HG03565 (cell line): ENCODE results near the gene C19orf44.
"Not testable (repeated sequence)": the region's sequence is repeated elsewhere in the genome, so short reads cannot be mapped to it uniquely, and the experiment has no call there.

ENCODE experiments used
- ATAC-seq: cut with Tn5 transposase; IDR thresholded peaks from one replicate; pipeline ENCODE4 v1.9.1; 2021; ENCODE audit warnings: mild to moderate bottlenecking, moderate library complexity; ENCODE audit not compliant: unreplicated experiment

The C19orf44 gene

DNA sequence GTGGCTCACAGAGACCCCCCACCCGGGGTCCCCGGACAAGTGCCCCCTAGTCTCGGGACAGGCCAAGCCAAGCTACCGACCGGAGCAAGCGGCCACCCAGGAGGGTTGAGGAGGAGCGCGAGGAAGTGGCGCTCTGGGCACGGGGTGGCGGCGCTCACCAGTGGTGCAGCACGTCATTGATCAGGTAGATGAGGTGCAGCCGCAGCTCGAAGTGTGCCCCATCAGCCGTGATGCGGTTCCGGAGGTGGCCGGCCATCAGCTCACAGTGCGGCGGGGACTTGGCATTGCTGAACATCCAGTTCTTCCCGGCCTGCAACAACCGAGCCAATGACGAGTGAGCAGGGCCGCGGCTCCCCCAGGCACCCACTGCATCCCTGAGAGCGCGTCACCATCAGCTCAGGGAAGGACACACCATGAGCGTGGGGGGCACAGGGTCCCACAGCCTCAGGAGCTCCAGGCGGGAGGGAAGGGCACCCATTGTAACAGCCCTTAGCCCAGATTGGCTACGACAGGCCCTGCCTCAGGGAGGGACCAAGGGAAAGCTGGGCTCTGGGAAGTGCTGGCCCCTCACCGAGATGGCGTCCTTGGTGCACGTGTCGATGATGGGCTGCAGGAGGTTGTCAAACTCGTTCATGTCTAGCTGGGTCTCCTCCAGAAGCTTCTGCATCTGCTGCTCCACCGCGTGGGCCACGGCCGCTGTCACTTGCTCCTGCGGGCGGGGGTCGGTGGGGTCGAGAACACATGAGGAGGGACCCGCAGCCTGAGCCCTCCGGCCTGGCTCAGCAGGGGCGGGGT lies 36.4 kb downstream of the C19orf44 start:
- no peak for ATAC-seq

GRCh38 chr19:16535381-16535780 lies 39.2 kb downstream of the C19orf44 start:
- no peak for ATAC-seq

DNA sequence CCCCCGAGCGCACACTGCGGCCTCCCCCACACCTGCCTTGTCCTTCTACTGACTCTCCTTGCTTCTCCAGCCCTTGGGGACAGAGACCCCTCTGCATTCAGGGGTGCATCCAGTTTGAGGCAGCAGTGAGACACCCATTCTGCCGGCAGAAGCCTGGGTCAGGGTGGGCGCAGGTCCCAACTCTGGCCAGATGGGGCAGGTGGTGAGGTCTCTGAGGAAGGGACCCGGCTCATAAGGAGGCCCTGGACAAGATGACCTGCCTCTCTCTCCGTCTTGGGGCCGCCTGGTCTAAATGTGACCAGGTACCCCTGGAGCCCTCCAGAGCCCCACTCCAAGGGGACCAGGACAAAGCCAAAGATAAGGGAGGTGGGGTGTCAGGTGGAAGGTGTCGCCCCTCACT lies 39.9 kb downstream of the C19orf44 start:
- no peak for ATAC-seq

GRCh38 chr19:16537111-16537510 lies 40.9 kb downstream of the C19orf44 start:
- no peak for ATAC-seq

- ATAC-seq: no peak
Measured at GRCh38 chr19:16540948-16541347, 44.8 kb downstream of the C19orf44 start.

DNA sequence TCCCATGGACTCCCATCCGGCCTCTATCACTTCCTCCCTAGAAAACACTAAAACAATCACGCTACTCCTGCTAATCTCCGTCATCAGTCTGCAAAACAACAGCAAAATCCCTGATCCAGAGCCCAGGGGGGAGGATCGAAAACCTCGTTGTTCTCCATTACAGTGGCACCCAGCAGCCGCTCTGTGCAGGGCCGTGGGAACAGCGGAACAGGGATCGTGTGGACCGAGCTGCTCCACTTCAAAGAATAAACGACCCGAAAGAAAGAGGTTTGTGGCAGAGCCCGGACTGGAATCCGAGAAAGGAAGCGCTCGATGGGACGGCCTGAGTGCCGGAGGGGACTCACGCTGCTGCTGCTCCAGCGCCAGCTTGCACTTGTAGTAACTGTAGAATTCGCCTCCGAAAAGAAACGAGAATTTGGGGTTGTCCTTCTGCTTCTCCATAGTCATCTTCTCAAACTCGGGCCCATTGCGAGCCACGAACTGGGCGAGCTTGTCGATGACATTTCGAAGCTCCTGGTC lies 45.4 kb downstream of the C19orf44 start:
- ATAC-seq: no peak

DNA sequence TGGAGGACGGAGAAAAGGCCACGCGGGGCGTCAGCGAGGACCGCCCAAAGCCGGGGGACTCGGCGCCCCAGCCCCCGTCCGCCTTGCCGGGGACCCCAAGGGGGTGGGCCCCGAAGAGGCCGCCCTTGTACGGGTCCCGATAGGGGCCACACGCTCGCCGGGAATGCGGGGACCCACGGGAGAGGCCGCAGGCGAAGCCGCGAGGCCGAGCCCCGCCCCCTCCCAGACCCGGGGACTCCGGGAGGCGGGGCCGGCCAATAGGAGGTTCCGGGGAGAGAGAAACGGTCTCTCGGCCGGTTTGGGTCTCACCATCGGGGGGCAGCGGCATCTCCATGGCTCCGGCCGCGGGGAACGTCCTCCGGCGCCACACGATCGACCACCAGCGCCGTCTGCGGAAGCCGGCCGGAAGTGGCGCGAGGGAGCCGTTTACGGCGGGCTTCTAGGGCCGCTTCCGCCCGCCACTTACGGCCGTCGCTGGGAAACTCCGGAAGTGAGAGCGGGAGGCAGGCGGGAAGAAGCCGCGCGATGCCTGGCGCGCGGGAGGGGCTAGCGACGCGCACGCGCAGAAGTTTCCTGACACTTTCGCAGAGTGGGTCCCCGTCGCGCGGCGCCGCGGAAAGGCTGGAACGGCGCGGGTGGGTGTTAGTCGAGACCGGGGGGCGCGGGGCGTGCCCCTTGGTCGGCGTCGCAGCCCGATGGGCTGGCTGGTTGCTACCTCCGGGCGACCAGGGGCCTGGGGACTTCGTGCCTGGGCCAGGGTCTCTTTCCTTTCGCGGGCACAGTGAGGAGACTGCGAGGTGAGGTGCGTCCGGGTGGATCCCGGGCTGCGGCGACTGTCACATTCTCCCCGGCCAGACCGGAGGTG lies 46.1 kb downstream of the C19orf44 start, which contains the start of gene CHERP:
Gene CHERP (minus strand): TSS at position 393 of the 865 bp plus-strand sequence. CDS start 59 bp downstream, at position 334.
- peak; percentile 55 for ATAC-seq

DNA sequence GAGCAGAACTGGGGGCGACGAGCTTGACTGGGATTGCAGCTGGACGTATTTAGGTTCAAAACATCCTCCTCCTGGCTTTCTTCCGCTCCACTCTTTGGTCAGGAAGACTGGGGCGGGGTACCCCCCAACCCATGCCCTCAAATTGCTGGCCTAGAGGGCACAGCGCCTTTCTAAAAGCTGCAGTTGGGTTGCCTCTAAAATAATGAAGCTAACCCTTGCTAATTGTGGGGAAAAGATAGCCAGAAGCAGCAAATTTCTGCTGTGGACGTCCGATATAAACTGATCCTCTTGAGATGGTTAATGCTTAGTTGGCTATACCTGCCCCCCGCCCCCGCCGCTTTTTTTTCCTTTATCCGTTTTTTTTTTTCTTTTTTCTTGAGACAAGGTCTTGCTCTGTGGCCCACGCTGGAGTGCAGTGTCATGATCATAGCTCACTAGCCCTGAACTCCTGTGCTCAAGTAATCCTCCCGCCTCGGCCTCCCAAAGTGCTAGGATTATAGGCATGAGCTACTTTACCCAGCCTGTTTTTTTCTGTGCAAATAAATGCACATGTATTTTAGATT lies 46.8 kb downstream of the C19orf44 start:
- no peak for ATAC-seq

- ATAC-seq: not testable (repeated sequence)
Measured at GRCh38 chr19:16543734-16544133, 47.5 kb downstream of the C19orf44 start.

- no peak for ATAC-seq
Measured at GRCh38 chr19:16544473-16545231, 48.5 kb downstream of the C19orf44 start.

DNA sequence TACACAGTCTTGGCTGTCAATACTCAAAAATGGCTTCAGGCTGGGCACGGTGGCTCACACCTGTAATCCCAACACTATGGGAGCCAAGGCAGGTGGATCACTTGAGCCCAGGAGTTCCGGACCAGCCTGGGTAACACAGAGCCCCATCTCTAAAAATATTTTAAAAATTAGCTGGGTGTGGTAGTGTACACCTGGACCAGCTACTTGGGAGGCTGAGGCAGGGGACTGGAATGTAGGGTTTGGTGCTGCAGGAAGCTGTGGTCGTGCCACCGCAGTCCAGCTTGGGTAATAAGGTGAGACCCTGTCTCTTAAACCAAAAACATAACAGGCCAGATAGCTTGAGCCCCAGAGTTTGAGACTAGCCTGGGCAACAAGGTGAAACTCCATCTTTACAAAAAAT lies 52.8 kb downstream of the C19orf44 start:
- ATAC-seq: no peak

DNA sequence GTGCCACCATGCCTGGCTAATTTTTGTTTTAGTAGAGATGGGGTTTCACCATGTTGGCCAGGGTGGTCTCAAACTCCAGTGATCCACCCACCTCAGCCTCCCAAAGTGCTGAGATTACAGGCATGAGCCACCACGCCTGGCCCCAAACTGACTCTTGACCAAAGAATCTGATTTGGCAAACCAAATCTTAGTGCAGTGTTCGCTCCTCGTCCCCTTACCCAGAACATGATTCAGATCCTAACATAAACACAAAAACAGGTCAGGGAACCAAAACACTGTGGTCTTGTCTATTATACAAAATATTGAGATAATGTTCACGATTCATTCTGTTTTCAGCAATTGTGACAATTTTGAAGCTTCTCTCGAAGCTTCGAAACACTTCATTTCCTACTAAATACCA lies 55.7 kb downstream of the C19orf44 start:
- not testable (repeated sequence) for ATAC-seq

GRCh38 chr19:16554776-16555175 lies 58.6 kb downstream of the C19orf44 start:
- ATAC-seq: no peak

DNA sequence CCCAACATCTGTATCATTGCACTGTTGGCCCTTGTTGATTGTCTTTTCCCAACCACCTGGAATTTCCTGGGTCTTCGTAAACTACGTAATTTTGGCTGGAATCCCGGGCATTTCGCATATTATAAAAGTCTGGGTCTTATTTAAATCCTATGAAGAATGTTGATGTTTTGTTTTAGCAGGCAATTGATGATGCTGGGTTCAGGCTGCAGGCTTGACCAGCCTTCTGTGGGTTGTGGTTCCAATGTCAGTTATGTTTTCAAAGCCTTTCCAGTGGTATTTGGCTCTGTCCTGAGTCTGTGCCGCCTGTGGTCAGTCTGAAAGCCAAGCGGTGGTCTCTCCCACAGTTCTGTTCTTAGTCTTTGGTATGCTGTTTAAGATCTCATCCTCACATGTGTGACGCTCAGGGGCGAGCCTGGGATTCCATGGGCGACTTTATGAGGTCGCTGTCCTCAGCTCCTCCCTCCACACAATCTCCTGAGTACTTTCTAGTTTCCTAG lies 63.6 kb downstream of the C19orf44 start:
- no peak for ATAC-seq

GRCh38 chr19:16561382-16561781 lies 65.2 kb downstream of the C19orf44 start:
- no peak for ATAC-seq

DNA sequence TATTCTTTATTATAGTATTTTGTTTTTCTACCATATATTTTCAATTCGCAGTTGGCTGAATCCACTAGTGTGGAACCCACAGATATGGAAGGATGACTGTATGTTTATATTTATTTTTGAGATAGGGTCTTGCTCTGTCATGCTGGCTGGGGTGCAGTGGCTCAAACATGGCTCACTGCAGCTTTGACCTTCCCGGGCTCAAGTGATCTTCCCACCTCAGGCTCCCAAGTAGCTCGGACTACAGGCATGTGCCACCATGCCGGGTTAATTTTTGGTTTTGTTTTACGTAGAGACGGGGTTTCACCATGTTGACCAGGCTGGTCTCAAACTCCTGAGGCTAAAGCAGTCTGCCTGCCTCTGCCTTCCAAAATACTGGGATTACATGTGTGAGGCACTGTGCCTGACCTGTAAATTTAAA lies 66.4 kb downstream of the C19orf44 start:
- no peak for ATAC-seq

DNA sequence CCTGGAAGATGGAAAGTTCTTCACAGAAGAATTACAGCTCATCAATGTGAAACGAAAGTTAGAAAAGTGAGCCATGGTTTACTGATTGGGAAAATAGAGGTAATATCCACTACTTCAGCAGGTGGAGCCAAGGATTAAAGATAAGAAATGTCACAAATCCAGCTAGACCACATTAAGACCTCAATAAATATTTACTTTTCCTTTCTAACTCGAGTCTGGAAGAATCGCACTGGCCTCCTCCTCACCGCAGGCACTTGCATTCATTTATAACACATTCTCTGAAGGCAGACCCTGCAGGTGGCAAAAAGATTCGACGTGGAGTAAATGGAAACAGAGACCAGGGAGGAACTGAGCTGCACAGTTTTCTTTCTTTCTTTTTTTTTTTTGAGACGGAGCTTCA lies 68.6 kb downstream of the C19orf44 start:
- no peak for ATAC-seq

DNA sequence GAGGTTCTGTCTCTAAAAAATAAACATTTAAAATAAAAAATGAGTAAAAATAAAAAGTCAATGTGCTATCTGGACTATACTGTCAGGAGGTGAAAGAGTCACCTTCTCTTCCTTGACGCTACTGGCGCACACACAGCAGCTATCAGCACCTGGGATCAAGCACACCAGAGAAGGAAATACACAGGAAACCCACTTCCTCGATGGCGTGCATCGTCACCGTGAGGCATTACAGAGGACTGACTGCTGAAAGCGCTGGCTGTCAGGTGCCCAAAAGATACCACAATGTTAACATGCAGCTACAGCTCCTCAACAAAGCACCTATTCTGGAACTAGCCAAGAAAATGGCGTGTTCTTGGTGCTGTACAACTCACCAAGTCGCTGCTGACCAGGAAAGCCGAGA lies 70.0 kb downstream of the C19orf44 start:
- ATAC-seq: no peak

GRCh38 chr19:16566702-16567101 lies 70.5 kb downstream of the C19orf44 start:
- ATAC-seq: no peak

DNA sequence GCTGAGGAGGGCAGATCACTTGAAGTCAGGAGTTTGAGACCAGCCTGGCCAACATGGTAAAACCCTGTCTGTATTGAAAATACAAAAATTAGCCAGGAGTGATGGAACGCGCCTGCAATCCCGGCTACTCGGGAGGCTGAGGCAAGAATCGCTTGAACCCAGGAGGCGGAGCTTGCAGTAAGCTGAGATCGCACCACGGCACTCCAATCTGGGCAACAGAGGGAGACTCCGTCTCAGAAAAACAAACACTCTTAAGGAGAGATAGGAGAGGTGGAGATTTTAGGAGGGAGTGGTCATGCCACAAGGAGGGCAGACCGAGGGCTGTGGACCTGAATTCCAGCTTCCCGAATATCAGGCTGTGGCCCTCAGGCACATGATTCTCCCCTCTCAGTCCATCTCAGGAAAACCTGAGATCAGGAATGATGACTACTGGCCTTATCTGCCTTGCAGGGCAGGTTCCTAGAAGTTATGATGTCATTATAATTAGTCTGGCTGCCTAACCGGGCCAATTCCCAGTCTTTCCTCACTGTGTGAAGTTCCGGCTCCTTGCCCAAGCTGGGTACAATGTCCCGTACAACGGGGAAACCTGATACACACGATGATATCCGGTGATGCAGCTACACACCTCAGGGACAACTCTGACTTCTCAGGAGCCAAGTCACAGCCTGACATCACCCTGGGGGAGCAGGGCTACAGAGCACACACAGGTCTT lies 73.6 kb downstream of the C19orf44 start:
- no peak for ATAC-seq
